Measurements from ENCODE around the gene PAFAH1B1. TPM values are rescaled to one million over a fixed set of nuclear protein-coding genes. Genes with fewer than 3 reads are reported as not detected.

Gene PAFAH1B1
- total and polyA plus RNA-seq, 2 donors (not counting 3 experiments of a cell fraction or from before 2014, with no cell fraction given) = 46.5 to 158 TPM

DNA sequence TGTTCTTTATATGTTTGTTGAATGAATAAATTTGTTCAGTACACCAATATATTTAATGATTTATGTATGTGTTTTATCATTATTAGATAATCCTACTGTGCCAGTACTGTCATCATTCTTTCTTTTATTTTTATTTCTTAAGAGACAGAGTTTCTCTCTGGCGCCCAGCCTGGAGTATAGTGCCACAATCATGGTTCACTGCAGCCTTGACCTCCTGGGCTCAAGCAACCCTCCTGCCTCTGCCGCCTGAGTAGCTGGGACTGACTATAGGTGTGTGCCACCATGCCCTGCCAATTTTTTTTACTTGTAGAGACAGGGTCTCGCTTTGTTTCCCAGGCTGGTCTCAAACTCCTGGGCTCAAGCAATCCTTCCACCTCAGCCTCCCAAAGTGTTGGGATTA lies 41.8 kb downstream of the PAFAH1B1 start:
- dilution Hi-C loops (cut with MboI; ENCODE audit: extremely low pct_ligation_motif_present, low sequenced_read_pairs) (no loop called here), intact Hi-C loops (cut with micrococcal nuclease) (no loop called here)
- Histone ChIP-seq H3K79me2 (ENCODE audit: control insufficient read depth, insufficient read depth, low read length) (peaks cover 88% of the 10 kb centered on the region), H3K9me1 (replicated peaks; ENCODE audit: control insufficient read depth, extremely low read depth, insufficient read depth, low read length) (no peaks in the 10 kb centered on the region), H3K4me1 (ENCODE audit: control insufficient read depth, extremely low read depth, insufficient read depth, low read length) (no peaks in the 10 kb centered on the region), H3K27me3 (ENCODE audit: control insufficient read depth in 2 of 2, insufficient read depth in 2 of 2, low read length in 2 of 2) (no peaks in the 10 kb centered on the region), H4K20me1 (replicated peaks; ENCODE audit: control insufficient read depth, extremely low read depth, insufficient read depth, low read length) (peaks cover 18% of the 10 kb centered on the region), H3K9ac (replicated peaks; ENCODE audit: extremely low read depth, insufficient read depth, low read length) (no peak overlapping the region), H3K27ac (ENCODE audit: insufficient read depth, low read depth, low read length) (no peak overlapping the region), H3K4me2 (ENCODE audit: insufficient read depth, low read length) (no peak overlapping the region), H2AFZ (ENCODE audit: low read depth, low read length) (no peak overlapping the region), H3K36me3 (ENCODE audit: control insufficient read depth in 2 of 2, extremely low read depth in 1 of 2, insufficient read depth in 2 of 2, low read length in 2 of 2) (no peaks in the 10 kb centered on the region), H3K9me3 (replicated peaks; ENCODE audit: control insufficient read depth, insufficient read depth, low read length) (no peaks in the 10 kb centered on the region), H3K4me3 (replicated peaks in 1 of 3; ENCODE audit: insufficient read depth in 1 of 3, low read depth in 1 of 3, low read length in 3 of 3) (no peak overlapping the region)
- FAIRE-seq (no peak), DNase-seq (ENCODE audit: low read depth, low spot score) (no peak)
- no peak for TF ChIP-seq JUN (IDR thresholded peaks at IDR 0.05; ENCODE audit: borderline replicate concordance, insufficient read depth, insufficient read length, low read depth)
- TF ChIP-seq, protein P1, sequence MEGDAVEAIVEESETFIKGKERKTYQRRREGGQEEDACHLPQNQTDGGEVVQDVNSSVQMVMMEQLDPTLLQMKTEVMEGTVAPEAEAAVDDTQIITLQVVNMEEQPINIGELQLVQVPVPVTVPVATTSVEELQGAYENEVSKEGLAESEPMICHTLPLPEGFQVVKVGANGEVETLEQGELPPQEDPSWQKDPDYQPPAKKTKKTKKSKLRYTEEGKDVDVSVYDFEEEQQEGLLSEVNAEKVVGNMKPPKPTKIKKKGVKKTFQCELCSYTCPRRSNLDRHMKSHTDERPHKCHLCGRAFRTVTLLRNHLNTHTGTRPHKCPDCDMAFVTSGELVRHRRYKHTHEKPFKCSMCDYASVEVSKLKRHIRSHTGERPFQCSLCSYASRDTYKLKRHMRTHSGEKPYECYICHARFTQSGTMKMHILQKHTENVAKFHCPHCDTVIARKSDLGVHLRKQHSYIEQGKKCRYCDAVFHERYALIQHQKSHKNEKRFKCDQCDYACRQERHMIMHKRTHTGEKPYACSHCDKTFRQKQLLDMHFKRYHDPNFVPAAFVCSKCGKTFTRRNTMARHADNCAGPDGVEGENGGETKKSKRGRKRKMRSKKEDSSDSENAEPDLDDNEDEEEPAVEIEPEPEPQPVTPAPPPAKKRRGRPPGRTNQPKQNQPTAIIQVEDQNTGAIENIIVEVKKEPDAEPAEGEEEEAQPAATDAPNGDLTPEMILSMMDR (IDR thresholded peaks at IDR 0.05; ENCODE audit: extremely low read depth in 1 of 2, insufficient read depth in 1 of 2, low read depth in 1 of 2, low read length in 2 of 2) = no peak
- no peak for TF ChIP-seq MYC (IDR thresholded peaks at IDR 0.05; ENCODE audit: low read depth, low read length)
- TF ChIP-seq GATA2 (IDR thresholded peaks at IDR 0.05; ENCODE audit: insufficient read depth, insufficient read length, low read depth, low read length) = no peak
- ChIA-PET POLR2A (no interaction called here), CTCF (no interaction called here)
- BruUV-seq (replicated peaks) = no TSS peak

DNA sequence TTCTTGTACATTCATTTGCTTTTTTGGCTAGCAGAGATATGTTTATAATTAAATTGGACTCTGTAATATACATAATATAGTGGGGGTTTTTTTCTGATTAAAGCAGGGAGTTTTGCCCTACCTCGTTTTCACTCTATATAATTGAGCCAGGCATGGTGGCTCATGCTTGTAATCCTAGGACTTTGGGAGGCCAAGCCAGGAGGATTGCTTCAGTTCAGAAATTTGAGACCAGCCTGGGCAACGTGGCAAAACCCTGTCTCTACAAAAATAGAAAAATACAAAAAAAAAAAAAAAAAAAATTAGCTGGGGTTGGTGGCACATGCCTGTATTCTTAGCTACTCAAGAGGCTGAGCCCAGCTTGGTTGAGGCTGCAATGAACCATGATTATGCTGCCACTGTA lies 42.2 kb downstream of the PAFAH1B1 start:
- no peaks in the 10 kb centered on the region for H3K36me3 ChIP-seq (ENCODE audit: control insufficient read depth in 2 of 2, extremely low read depth in 1 of 2, insufficient read depth in 2 of 2, low read length in 2 of 2)
- no peak for TF ChIP-seq POLR2A (IDR thresholded peaks at IDR 0.05; ENCODE audit: low read depth, low read length)
- no TSS peak for BruUV-seq (replicated peaks)
- no peak overlapping the region for H2AFZ ChIP-seq (ENCODE audit: low read depth, low read length)
- no peaks in the 10 kb centered on the region for H3K9me3 ChIP-seq (replicated peaks; ENCODE audit: control insufficient read depth, insufficient read depth, low read length)
- FAIRE-seq = no peak
- ChIA-PET POLR2A (interaction anchor here (0.6 kb wide), 1 partner anchor 14 kb away, joined by 4 read pairs; no protein-coding TSS in a partner anchor), CTCF (no interaction called here)
- H3K4me3 ChIP-seq (replicated peaks in 1 of 3; ENCODE audit: insufficient read depth in 1 of 3, low read depth in 1 of 3, low read length in 3 of 3) = no peak overlapping the region
- intact Hi-C loops (cut with micrococcal nuclease) = no loop called here
- no peak for DNase-seq (ENCODE audit: low read depth, low spot score)
- H3K27ac ChIP-seq (ENCODE audit: insufficient read depth, low read depth, low read length) = no peak overlapping the region
- peaks cover 88% of the 10 kb centered on the region for H3K79me2 ChIP-seq (ENCODE audit: control insufficient read depth, insufficient read depth, low read length)
- H3K27me3 ChIP-seq (ENCODE audit: control insufficient read depth in 2 of 2, insufficient read depth in 2 of 2, low read length in 2 of 2) = no peaks in the 10 kb centered on the region
- no peak overlapping the region for H3K9ac ChIP-seq (replicated peaks; ENCODE audit: extremely low read depth, insufficient read depth, low read length)
- dilution Hi-C loops (cut with MboI; ENCODE audit: extremely low pct_ligation_motif_present, low sequenced_read_pairs) = no loop called here
- H3K4me1 ChIP-seq (ENCODE audit: control insufficient read depth, extremely low read depth, insufficient read depth, low read length) = no peaks in the 10 kb centered on the region
- no peak overlapping the region for H3K4me2 ChIP-seq (ENCODE audit: insufficient read depth, low read length)
- no peaks in the 10 kb centered on the region for H3K9me1 ChIP-seq (replicated peaks; ENCODE audit: control insufficient read depth, extremely low read depth, insufficient read depth, low read length)
- H4K20me1 ChIP-seq (replicated peaks; ENCODE audit: control insufficient read depth, extremely low read depth, insufficient read depth, low read length) = peaks cover 18% of the 10 kb centered on the region
